Measurements from ENCODE around the gene TYMP. TPM values are rescaled to one million over a fixed set of nuclear protein-coding genes. Genes with fewer than 3 reads are reported as not detected.

Gene TYMP
- polyA plus RNA-seq, 2 of the 4 experiments (the other 2 are of a cell fraction) = 5.9 to 9.0 TPM

DNA sequence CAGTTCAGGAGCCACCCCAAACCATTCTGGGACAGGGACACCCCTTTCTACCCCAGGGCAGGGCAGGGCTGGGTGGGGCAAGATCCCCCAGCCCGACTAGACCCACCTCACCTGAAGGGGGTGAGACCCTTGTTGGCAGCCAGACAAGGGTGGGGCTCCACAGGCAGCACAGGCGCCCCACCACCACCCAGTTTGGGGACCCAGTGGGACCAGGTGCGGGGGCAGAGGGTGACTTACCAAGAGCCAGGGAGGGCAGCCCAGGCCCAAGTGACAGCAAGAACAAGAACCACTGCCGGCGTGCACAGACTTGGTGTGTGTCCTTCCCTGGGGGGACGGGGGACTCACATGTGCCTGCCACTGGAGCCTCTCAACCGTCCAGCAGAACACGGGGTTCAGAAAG is 46.3 kb downstream of the TYMP start:
- WGBS (ENCODE audit: missing lambda C conversion rate) = 98% methylated on average over 5 of the region's 8 CpGs
- TF ChIP-seq NR3C1 (IDR thresholded peaks at IDR 0.05) (no peak), MAFK (IDR thresholded peaks at IDR 0.05; ENCODE audit: partially characterized antibody) (no peak), EHMT2 (IDR thresholded peaks at IDR 0.05; ENCODE audit: low read depth) (no peak), MYC (IDR thresholded peaks at IDR 0.05; ENCODE audit: borderline replicate concordance, low read length) (no peak)
- TF ChIP-seq, protein P1, sequence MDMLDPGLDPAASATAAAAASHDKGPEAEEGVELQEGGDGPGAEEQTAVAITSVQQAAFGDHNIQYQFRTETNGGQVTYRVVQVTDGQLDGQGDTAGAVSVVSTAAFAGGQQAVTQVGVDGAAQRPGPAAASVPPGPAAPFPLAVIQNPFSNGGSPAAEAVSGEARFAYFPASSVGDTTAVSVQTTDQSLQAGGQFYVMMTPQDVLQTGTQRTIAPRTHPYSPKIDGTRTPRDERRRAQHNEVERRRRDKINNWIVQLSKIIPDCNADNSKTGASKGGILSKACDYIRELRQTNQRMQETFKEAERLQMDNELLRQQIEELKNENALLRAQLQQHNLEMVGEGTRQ (IDR thresholded peaks at IDR 0.05) = no peak
- TF ChIP-seq, protein P2, sequence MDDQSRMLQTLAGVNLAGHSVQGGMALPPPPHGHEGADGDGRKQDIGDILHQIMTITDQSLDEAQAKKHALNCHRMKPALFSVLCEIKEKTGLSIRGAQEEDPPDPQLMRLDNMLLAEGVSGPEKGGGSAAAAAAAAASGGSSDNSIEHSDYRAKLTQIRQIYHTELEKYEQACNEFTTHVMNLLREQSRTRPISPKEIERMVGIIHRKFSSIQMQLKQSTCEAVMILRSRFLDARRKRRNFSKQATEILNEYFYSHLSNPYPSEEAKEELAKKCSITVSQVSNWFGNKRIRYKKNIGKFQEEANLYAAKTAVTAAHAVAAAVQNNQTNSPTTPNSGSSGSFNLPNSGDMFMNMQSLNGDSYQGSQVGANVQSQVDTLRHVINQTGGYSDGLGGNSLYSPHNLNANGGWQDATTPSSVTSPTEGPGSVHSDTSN (IDR thresholded peaks at IDR 0.05) = no peak
- TF ChIP-seq, protein P3, sequence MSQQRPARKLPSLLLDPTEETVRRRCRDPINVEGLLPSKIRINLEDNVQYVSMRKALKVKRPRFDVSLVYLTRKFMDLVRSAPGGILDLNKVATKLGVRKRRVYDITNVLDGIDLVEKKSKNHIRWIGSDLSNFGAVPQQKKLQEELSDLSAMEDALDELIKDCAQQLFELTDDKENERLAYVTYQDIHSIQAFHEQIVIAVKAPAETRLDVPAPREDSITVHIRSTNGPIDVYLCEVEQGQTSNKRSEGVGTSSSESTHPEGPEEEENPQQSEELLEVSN (IDR thresholded peaks at IDR 0.05; ENCODE audit: borderline replicate concordance, low read depth) = no peak
- H3K9me3 ChIP-seq = no peaks in the 10 kb centered on the region
- CTCF ChIA-PET = interaction anchor here (1.2 kb wide), 2 partner anchors 15 to 80 kb away, joined by 3 to 6 read pairs; no protein-coding TSS in a partner anchor
- POLR2A ChIA-PET = no interaction called here
- no peak overlapping the region for H3K4me3 ChIP-seq
- no peak overlapping the region for H3K27ac ChIP-seq
- DNase-seq (ENCODE audit: low read depth in 1 of 2, low spot score in 1 of 2) (no peak), FAIRE-seq (no peak), ATAC-seq (no peak)
- peaks cover 24% of the 10 kb centered on the region; the same call in 2 of the 3 replicates for H3K4me1 ChIP-seq
- no peak overlapping the region for H3K4me2 ChIP-seq

DNA sequence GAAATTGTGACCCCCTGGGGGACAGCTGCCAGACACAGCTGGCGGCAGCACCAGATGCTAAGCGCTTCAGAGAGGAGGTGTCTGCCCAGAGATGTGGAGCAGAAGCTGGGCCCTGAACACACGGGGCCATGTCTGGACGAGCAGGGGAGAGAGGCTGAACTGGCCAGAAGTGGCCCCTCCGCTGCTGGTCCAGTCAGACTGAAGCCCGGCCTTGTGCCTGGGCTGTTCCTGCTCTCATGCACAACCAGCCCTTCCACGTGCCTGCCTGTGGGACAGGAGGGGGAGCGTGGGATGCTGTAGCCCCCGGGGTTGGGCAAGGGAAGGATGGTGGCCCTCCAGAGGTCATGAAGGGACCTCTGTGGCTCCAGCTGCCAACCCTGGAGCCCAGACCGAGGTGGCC is 46.7 kb downstream of the TYMP start:
- TF ChIP-seq POLR2AphosphoS2 (conservative IDR thresholded peaks at IDR 0.05; ENCODE audit: low read length) = no peak
- no peak for TF ChIP-seq FOSB (CRISPR knock-in tag; IDR thresholded peaks at IDR 0.05)
- TF ChIP-seq MAFK (IDR thresholded peaks at IDR 0.05; ENCODE audit: partially characterized antibody) = no peak
- no peak for TF ChIP-seq RFX5 (IDR thresholded peaks at IDR 0.05)
- TF ChIP-seq, protein P2 (IDR thresholded peaks at IDR 0.05) = no peak
- TF ChIP-seq, protein P4, sequence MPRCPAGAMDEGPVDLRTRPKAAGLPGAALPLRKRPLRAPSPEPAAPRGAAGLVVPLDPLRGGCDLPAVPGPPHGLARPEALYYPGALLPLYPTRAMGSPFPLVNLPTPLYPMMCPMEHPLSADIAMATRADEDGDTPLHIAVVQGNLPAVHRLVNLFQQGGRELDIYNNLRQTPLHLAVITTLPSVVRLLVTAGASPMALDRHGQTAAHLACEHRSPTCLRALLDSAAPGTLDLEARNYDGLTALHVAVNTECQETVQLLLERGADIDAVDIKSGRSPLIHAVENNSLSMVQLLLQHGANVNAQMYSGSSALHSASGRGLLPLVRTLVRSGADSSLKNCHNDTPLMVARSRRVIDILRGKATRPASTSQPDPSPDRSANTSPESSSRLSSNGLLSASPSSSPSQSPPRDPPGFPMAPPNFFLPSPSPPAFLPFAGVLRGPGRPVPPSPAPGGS (IDR thresholded peaks at IDR 0.05) = no peak
- TF ChIP-seq ZC3H11A (IDR thresholded peaks at IDR 0.05) = no peak
- no peak for TF ChIP-seq EHMT2 (IDR thresholded peaks at IDR 0.05; ENCODE audit: low read depth)
- no peak for TF ChIP-seq CBX2 (IDR thresholded peaks at IDR 0.05; ENCODE audit: borderline replicate concordance, low read depth)
- no peak for TF ChIP-seq KDM1A (IDR thresholded peaks at IDR 0.05; ENCODE audit: low read depth)
- no peak for TF ChIP-seq BHLHE40 (IDR thresholded peaks at IDR 0.05; ENCODE audit: low read depth, low read length)
- TF ChIP-seq, protein P5, sequence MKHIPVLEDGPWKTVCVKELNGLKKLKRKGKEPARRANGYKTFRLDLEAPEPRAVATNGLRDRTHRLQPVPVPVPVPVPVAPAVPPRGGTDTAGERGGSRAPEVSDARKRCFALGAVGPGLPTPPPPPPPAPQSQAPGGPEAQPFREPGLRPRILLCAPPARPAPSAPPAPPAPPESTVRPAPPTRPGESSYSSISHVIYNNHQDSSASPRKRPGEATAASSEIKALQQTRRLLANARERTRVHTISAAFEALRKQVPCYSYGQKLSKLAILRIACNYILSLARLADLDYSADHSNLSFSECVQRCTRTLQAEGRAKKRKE (CRISPR knock-in tag; IDR thresholded peaks at IDR 0.05; ENCODE audit: low read depth) = no peak
- no peak for TF ChIP-seq CEBPB (IDR thresholded peaks at IDR 0.05)
- TF ChIP-seq, protein P1 (IDR thresholded peaks at IDR 0.05) = no peak
- TF ChIP-seq HEYL (CRISPR knock-in tag; IDR thresholded peaks at IDR 0.05) = no peak
- TF ChIP-seq TP53 (CRISPR knock-in tag; IDR thresholded peaks at IDR 0.05) = no peak
- no peak for TF ChIP-seq MAZ (IDR thresholded peaks at IDR 0.05; ENCODE audit: borderline replicate concordance, low read depth, low read length)
- no peak for TF ChIP-seq EHF (CRISPR knock-in tag; IDR thresholded peaks at IDR 0.05)
- TF ChIP-seq JUN (IDR thresholded peaks at IDR 0.05) = no peak
- ChIA-PET POLR2A (no interaction called here), CTCF (interaction anchor here (0.9 kb wide), 1 partner anchor 229 kb away, joined by 3 read pairs; no protein-coding TSS in a partner anchor)
- ATAC-seq (no peak), DNase-seq (ENCODE audit: low read depth in 1 of 2, low spot score in 1 of 2) (no peak), FAIRE-seq (no peak)
- Histone ChIP-seq H3K4me1 (peaks cover 24% of the 10 kb centered on the region; the same call in 2 of the 3 replicates), H3K4me3 (no peak overlapping the region), H3K4me2 (no peak overlapping the region; the same call in 2 of the 3 replicates), H3K27ac (no peak overlapping the region), H3K9me3 (no peaks in the 10 kb centered on the region)
- 83% methylated on average over 9 of the region's 10 CpGs for WGBS (ENCODE audit: missing lambda C conversion rate)

Measured in A549 (cell line).